ENCODE data around the gene FGF1. TPM values are rescaled to one million over a fixed set of nuclear protein-coding genes. Genes with fewer than 3 reads are reported as not detected.

The FGF1 gene
- total and polyA plus RNA-seq, 12 donors, result 0.42 to 2.5 (median 0.90) TPM

DNA sequence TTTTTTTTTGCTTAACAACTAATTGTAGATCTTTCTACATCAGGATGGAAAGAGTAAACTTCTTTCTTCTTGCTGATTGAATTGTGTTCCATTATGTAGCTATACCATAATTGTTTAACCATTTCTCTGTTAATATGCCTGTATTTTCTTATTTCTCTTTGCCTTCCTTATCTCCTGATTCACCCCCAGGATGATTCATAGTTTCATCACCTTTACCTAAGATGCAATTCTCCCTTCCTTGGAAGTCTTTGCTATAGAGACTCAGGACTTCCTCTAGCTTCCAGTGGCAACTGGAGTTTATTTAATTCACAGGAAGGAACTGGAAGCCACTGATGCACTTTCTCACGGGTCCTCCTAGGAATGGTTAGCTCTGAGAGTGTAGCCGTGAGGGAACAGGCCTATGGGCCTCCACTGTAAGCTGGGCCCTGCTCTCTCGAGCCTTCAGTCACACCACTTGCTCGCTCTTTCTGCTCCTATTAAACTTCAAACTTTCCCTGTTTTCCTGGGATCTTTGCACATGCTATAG is 83.1 kb downstream of the FGF1 start:
- TF ChIP-seq POLR2A (IDR thresholded peaks at IDR 0.05), result no peak
- TF ChIP-seq, protein P1, sequence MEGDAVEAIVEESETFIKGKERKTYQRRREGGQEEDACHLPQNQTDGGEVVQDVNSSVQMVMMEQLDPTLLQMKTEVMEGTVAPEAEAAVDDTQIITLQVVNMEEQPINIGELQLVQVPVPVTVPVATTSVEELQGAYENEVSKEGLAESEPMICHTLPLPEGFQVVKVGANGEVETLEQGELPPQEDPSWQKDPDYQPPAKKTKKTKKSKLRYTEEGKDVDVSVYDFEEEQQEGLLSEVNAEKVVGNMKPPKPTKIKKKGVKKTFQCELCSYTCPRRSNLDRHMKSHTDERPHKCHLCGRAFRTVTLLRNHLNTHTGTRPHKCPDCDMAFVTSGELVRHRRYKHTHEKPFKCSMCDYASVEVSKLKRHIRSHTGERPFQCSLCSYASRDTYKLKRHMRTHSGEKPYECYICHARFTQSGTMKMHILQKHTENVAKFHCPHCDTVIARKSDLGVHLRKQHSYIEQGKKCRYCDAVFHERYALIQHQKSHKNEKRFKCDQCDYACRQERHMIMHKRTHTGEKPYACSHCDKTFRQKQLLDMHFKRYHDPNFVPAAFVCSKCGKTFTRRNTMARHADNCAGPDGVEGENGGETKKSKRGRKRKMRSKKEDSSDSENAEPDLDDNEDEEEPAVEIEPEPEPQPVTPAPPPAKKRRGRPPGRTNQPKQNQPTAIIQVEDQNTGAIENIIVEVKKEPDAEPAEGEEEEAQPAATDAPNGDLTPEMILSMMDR (IDR thresholded peaks at IDR 0.05), result no peak
- 74 to 84% (median 79%) methylated on average over 4 of the region's 4 CpGs for WGBS, 4 donors
- peaks cover 5% of the 10 kb centered on the region for H3K27me3 ChIP-seq
- H3K27ac ChIP-seq, result no peak overlapping the region
- H3K9me3 ChIP-seq (replicated peaks in 1 of 3), result no peaks in the 10 kb centered on the region
- DNase-seq, result no peak
- H3K4me1 ChIP-seq (replicated peaks in 1 of 2), result peaks cover 8 to 11% of the 10 kb centered on the region in 2 donors
- intact Hi-C loops (cut with DNase I), result no loop called here
- no peaks in the 10 kb centered on the region for H3K36me3 ChIP-seq (replicated peaks in 1 of 2)
- no peak overlapping the region for H3K4me3 ChIP-seq

DNA sequence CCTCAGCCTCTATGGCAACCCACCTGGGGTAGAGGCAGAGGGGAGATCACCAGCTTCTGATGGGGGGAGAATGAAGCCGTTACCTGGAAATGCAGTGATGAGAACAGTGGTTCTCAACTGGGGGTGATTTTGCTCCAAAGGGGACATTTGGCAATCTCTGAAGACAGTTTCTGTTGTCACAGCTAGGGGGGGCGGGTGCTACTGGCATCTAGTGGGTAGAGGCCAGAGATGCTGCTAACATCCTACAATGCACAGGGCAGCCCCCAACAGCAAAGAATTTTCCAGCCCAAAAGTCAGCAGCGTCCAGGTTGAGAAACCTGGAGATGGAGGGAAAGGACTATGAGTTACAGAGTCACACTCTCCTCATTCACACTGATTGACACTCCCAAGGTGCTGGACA is 84.5 kb downstream of the FGF1 start:
- Histone ChIP-seq H3K36me3 (replicated peaks in 1 of 2) (no peaks in the 10 kb centered on the region), H3K27me3 (peaks cover 3% of the 10 kb centered on the region), H3K9me3 (replicated peaks in 1 of 3) (no peaks in the 10 kb centered on the region), H3K4me3 (no peak overlapping the region), H3K4me1 (replicated peaks in 1 of 2) (peaks cover 8 to 11% of the 10 kb centered on the region in 2 donors), H3K27ac (peak overlapping the region in 1 of 5 donors; percentile 53)
- WGBS, 4 donors, result 86 to 100% (median 87%) methylated on average over 2 to 3 of the region's 3 CpGs
- intact Hi-C loops (cut with DNase I), result no loop called here
- no peak for DNase-seq
- TF ChIP-seq, protein P1 (IDR thresholded peaks at IDR 0.05), result no peak
- TF ChIP-seq POLR2A (IDR thresholded peaks at IDR 0.05), result no peak

DNA sequence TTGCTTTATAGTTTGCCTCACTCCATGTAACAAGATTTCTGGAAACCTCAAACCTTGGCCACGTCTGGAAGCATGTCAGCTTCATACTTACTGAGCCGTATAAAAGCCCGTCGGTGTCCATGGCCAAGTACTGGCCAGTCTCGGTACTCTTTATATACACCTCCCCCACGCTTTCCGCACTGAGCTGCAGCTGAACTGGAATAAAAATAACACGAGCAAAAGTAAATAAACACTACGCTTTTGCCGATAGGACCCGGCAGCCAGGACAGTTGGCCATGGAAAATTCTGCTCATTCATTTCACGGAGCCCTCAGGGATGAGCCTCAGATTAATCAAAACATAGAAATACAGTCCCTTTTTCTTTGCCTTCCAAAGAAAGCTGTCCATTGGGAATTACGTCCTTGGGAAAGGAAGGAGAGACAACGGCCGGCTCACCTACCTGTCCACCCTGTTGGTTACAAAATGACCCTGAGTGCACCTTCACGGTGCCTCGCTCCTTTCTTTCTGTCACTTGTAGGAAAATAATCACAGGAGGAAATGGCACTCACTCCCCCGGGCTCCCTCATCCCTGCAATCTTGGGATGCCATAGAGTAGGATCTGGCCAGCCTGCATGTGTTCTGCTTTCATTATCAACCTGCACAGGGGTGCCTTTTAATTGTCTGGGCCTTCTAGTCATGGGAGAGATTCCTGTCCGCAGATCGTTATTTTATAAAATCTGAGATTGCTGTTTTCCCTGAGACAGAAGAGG is 85.1 kb downstream of the FGF1 start:
- DNase-seq, result peak; percentile 31 to 79 (median 63)
- no peaks in the 10 kb centered on the region for H3K36me3 ChIP-seq (replicated peaks in 1 of 2)
- intact Hi-C loops (cut with DNase I), result no loop called here
- H3K4me1 ChIP-seq (replicated peaks in 1 of 2), result peaks cover 8 to 11% of the 10 kb centered on the region in 2 donors
- peaks cover 3% of the 10 kb centered on the region for H3K27me3 ChIP-seq
- 22 to 27% (median 24%) methylated on average over 19 to 20 of the region's 20 CpGs for WGBS, 4 donors
- H3K9me3 ChIP-seq (replicated peaks in 1 of 3), result no peaks in the 10 kb centered on the region
- H3K27ac ChIP-seq, result peak overlapping the region in 3 of 5 donors; percentile 8 to 64 (median 53)
- peak overlapping the region in 1 of 4 donors; percentile 28 for H3K4me3 ChIP-seq
- TF ChIP-seq, protein P1 (IDR thresholded peaks at IDR 0.05), result peak in 1 of 6 experiments; percentile 12
- no peak for TF ChIP-seq POLR2A (IDR thresholded peaks at IDR 0.05)

DNA sequence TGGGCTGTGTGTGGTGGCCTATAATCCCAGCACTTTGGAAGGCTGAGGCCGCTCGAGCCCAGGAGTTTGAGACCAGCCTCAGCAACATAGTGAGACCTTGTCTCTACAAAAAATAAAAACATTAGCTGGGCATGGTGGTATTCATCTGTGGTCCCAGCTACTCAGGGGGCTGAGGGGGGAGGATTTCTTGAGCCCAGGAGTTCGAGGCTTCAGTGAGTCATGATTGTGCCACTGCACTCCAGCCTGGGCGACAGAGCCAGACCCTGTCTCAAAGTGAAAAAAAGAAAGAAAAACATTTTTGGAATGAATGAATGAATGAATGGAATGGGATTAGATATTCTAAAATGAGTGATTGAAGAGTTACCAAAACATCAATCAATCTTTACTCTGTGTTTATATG is 85.8 kb downstream of the FGF1 start:
- Histone ChIP-seq H3K4me1 (replicated peaks in 1 of 2) (peaks cover 8 to 11% of the 10 kb centered on the region in 2 donors), H3K9me3 (replicated peaks in 1 of 3) (no peaks in the 10 kb centered on the region), H3K4me3 (no peak overlapping the region), H3K27ac (peak overlapping the region in 1 of 5 donors; percentile 64), H3K27me3 (peaks cover 3% of the 10 kb centered on the region), H3K36me3 (replicated peaks in 1 of 2) (no peaks in the 10 kb centered on the region)
- no peak for TF ChIP-seq POLR2A (IDR thresholded peaks at IDR 0.05)
- TF ChIP-seq, protein P1 (IDR thresholded peaks at IDR 0.05), result no peak
- intact Hi-C loops (cut with DNase I), result no loop called here
- 74 to 82% (median 75%) methylated on average over 4 of the region's 4 CpGs for WGBS, 4 donors
- DNase-seq, result no peak
